Measurements from ENCODE around the gene ABL1. TPM values are rescaled to one million over a fixed set of nuclear protein-coding genes. Genes with fewer than 3 reads are reported as not detected.
A peak's percentile ranks its signal among the peaks of the same experiment; 100 is the strongest.

The ABL1 gene
- polyA plus RNA-seq, 1 of the 3 experiments (the other 2 are of a cell fraction): 24.6 TPM

DNA sequence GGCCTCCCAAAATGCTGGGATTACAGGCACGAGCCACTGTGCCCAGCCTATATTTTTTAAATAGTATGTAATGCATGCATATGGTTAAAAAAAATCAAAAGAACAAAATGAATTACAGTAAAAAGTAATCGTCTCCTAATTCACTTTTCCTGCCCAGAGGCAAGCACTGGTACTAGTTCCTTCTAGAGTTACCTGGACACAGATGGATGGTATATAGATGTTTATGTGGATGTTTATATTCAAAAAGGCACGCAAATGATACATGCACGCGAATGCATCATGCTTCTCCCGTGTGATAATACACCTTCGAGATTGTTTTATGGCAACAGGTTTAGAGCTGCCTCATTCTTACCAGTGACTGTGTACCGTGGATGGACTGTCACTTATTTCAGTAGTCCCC, 21.4 kb downstream of the ABL1 start:
- Histone ChIP-seq H3K9me3 (no peaks in the 10 kb centered on the region), H3K9me2 (no peaks in the 10 kb centered on the region), H4K20me1 (ENCODE audit: insufficient read depth) (peaks cover 37% of the 10 kb centered on the region), H3K36me3 (replicated peaks in 1 of 2; ENCODE audit: control insufficient read depth in 1 of 2, insufficient read depth in 2 of 2, low read length in 1 of 2) (peaks cover 40 to 47% of the 10 kb centered on the region in 2 experiments), H3K4me2 (no peak overlapping the region), H3K4me3 (ENCODE audit: low read depth in 2 of 2, low read length in 1 of 2) (no peak overlapping the region), H3F3A (replicated peaks; ENCODE audit: insufficient read depth) (peaks cover 43% of the 10 kb centered on the region), H3K27ac (ENCODE audit: low read depth in 2 of 2, low read length in 1 of 2) (peak overlapping the region in 1 of 2 experiments; percentile 89; a peak in 1 of 4 replicates), H2AFZ (ENCODE audit: low read depth) (no peak overlapping the region), H3K79me2 (ENCODE audit: insufficient read depth) (peaks cover 98% of the 10 kb centered on the region), H3K9ac (no peak overlapping the region), H3K27me3 (ENCODE audit: insufficient read depth) (no peaks in the 10 kb centered on the region), H3K4me1 (ENCODE audit: control insufficient read depth in 1 of 2, insufficient read depth in 2 of 2, low read depth in 1 of 2, low read length in 1 of 2) (peaks cover 10 to 26% of the 10 kb centered on the region in 2 experiments; a peak in 3 of 4 replicates)
- CTCF ChIA-PET: interaction anchor here (7.5 kb wide), 1 partner anchor 8 kb away, joined by 86 read pairs; no protein-coding TSS in a partner anchor
- TF ChIP-seq EP300 (IDR thresholded peaks at IDR 0.05; ENCODE audit: borderline replicate concordance in 1 of 2, low read depth in 1 of 2, low read length in 1 of 2): no peak
- no peak for TF ChIP-seq TCF12 (IDR thresholded peaks at IDR 0.05)
- TF ChIP-seq ELF1 (IDR thresholded peaks at IDR 0.05): no peak
- TF ChIP-seq RCOR1 (IDR thresholded peaks at IDR 0.05; ENCODE audit: low read length): no peak
- TF ChIP-seq JUND (IDR thresholded peaks at IDR 0.05): no peak
- DNase-seq: no peak
- WGBS (ENCODE audit: low lambda C conversion rate): 87% methylated on average over 8 of the region's 8 CpGs
- POLR2A ChIA-PET: no interaction called here

DNA sequence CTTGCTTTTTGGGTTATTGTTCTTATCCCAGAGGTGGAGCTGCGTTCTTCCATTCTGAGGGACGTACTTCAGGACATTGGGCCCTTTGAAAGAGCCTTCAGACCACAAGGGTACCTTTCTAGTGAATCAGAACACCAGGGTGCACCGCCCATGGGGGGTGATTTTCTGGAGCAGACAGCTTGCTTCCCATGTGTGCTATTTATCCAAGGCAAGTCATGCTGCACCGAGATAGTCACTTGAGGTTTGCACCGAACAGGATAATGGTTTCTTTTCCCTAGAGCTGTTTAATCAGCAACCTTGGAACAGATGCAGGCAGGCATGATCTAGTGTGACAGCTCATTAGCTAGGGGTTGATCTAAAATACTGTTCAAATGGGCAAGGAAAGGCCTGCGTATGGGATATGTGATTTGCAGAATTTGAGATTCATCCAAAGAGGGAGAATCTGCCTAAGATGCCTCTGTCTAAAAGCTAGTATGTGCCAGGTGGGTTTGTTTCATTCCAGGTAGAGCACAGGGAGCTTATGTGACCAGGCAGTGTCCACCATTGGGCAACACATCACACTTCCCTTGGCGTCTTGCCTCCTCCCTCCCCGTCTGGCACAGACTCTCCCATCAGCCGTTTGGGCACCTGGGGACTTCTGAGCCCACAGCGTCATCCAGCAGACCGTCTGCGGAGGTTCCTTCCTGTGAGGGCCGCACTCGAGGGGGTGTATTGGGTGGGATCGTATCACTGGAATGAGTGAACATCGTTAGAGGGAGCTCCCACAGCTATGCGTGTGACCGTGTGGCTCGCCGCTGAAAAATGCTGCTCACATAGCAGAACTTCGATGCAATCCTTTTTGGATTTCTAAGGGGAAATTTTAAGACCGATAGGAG, 23.0 kb downstream of the ABL1 start:
- H3K9me3 ChIP-seq: no peaks in the 10 kb centered on the region
- peak overlapping the region in 1 of 2 experiments; percentile 89; a peak in 3 of 4 replicates for H3K27ac ChIP-seq (ENCODE audit: low read depth in 2 of 2, low read length in 1 of 2)
- peaks cover 47 to 53% of the 10 kb centered on the region in 2 experiments for H3K36me3 ChIP-seq (replicated peaks in 1 of 2; ENCODE audit: control insufficient read depth in 1 of 2, insufficient read depth in 2 of 2, low read length in 1 of 2)
- CTCF ChIA-PET: interaction anchor here (0.9 to 1.8 kb wide), 7 partner anchors 8 to 188 kb away, joined by 3 to 8 read pairs (median 5); no protein-coding TSS in a partner anchor
- H3K4me3 ChIP-seq (ENCODE audit: low read depth in 2 of 2, low read length in 1 of 2): no peak overlapping the region
- peak overlapping the region; percentile 51 for H3K9ac ChIP-seq
- POLR2A ChIA-PET: no interaction called here
- H3F3A ChIP-seq (replicated peaks; ENCODE audit: insufficient read depth): peaks cover 45% of the 10 kb centered on the region
- WGBS (ENCODE audit: low lambda C conversion rate): 42% methylated on average over 14 of the region's 22 CpGs
- peak overlapping the region; percentile 49 for H3K4me2 ChIP-seq
- H4K20me1 ChIP-seq (ENCODE audit: insufficient read depth): peaks cover 45% of the 10 kb centered on the region
- H3K9me2 ChIP-seq: no peaks in the 10 kb centered on the region
- H3K27me3 ChIP-seq (ENCODE audit: insufficient read depth): no peaks in the 10 kb centered on the region
- H3K79me2 ChIP-seq (ENCODE audit: insufficient read depth): peaks cover 98% of the 10 kb centered on the region
- peaks cover 13 to 26% of the 10 kb centered on the region in 2 experiments; a peak in 3 of 4 replicates for H3K4me1 ChIP-seq (ENCODE audit: control insufficient read depth in 1 of 2, insufficient read depth in 2 of 2, low read depth in 1 of 2, low read length in 1 of 2)
- no peak for DNase-seq
- no peak overlapping the region for H2AFZ ChIP-seq (ENCODE audit: low read depth)
- TF ChIP-seq RFX5 (IDR thresholded peaks at IDR 0.05; ENCODE audit: low read length): no peak
- TF ChIP-seq FOXM1 (IDR thresholded peaks at IDR 0.05; ENCODE audit: low read depth): no peak
- peak; percentile 60; the same call in 1 of the 2 replicates for TF ChIP-seq TEAD4 (IDR thresholded peaks at IDR 0.05; ENCODE audit: borderline replicate concordance, insufficient read depth)
- TF ChIP-seq EP300 (IDR thresholded peaks at IDR 0.05; ENCODE audit: borderline replicate concordance in 1 of 2, low read depth in 1 of 2, low read length in 1 of 2): peak in 1 of 2 experiments; percentile 62; a peak in 2 of 4 replicates
- TF ChIP-seq TCF12 (IDR thresholded peaks at IDR 0.05): peak; percentile 67; the same call in 1 of the 2 replicates
- TF ChIP-seq TAF1 (IDR thresholded peaks at IDR 0.05; ENCODE audit: borderline replicate concordance, low read depth, low read length): no peak
- TF ChIP-seq, protein P1, sequence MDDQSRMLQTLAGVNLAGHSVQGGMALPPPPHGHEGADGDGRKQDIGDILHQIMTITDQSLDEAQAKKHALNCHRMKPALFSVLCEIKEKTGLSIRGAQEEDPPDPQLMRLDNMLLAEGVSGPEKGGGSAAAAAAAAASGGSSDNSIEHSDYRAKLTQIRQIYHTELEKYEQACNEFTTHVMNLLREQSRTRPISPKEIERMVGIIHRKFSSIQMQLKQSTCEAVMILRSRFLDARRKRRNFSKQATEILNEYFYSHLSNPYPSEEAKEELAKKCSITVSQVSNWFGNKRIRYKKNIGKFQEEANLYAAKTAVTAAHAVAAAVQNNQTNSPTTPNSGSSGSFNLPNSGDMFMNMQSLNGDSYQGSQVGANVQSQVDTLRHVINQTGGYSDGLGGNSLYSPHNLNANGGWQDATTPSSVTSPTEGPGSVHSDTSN (IDR thresholded peaks at IDR 0.05): peak; percentile 23; the same call in 1 of the 2 replicates
- no peak for TF ChIP-seq GATA2 (CRISPR knock-in tag; IDR thresholded peaks at IDR 0.05)
- TF ChIP-seq NFIC (IDR thresholded peaks at IDR 0.05; ENCODE audit: borderline replicate concordance): peak; percentile 69
- TF ChIP-seq YY1 (IDR thresholded peaks at IDR 0.05; ENCODE audit: low read depth): no peak
- TF ChIP-seq, protein P2, sequence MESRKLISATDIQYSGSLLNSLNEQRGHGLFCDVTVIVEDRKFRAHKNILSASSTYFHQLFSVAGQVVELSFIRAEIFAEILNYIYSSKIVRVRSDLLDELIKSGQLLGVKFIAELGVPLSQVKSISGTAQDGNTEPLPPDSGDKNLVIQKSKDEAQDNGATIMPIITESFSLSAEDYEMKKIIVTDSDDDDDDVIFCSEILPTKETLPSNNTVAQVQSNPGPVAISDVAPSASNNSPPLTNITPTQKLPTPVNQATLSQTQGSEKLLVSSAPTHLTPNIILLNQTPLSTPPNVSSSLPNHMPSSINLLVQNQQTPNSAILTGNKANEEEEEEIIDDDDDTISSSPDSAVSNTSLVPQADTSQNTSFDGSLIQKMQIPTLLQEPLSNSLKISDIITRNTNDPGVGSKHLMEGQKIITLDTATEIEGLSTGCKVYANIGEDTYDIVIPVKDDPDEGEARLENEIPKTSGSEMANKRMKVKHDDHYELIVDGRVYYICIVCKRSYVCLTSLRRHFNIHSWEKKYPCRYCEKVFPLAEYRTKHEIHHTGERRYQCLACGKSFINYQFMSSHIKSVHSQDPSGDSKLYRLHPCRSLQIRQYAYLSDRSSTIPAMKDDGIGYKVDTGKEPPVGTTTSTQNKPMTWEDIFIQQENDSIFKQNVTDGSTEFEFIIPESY (IDR thresholded peaks at IDR 0.05; ENCODE audit: borderline replicate concordance, low read depth): no peak
- TF ChIP-seq NRF1 (IDR thresholded peaks at IDR 0.05; ENCODE audit: low read depth, low read length): no peak
- TF ChIP-seq, protein P3, sequence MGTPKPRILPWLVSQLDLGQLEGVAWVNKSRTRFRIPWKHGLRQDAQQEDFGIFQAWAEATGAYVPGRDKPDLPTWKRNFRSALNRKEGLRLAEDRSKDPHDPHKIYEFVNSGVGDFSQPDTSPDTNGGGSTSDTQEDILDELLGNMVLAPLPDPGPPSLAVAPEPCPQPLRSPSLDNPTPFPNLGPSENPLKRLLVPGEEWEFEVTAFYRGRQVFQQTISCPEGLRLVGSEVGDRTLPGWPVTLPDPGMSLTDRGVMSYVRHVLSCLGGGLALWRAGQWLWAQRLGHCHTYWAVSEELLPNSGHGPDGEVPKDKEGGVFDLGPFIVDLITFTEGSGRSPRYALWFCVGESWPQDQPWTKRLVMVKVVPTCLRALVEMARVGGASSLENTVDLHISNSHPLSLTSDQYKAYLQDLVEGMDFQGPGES (IDR thresholded peaks at IDR 0.05; ENCODE audit: low read depth, low read length): no peak
- TF ChIP-seq POLR2AphosphoS5 (IDR thresholded peaks at IDR 0.05; ENCODE audit: low read depth, low read length): no peak
- no peak for TF ChIP-seq RXRA (IDR thresholded peaks at IDR 0.05; ENCODE audit: borderline replicate concordance, low read depth)
- TF ChIP-seq, protein P4, sequence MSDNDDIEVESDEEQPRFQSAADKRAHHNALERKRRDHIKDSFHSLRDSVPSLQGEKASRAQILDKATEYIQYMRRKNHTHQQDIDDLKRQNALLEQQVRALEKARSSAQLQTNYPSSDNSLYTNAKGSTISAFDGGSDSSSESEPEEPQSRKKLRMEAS (IDR thresholded peaks at IDR 0.05; ENCODE audit: low read depth): no peak
- TF ChIP-seq RAD21 (IDR thresholded peaks at IDR 0.05; ENCODE audit: low read length): no peak
- no peak for TF ChIP-seq RCOR1 (IDR thresholded peaks at IDR 0.05; ENCODE audit: low read length)
- no peak for TF ChIP-seq FOXJ3 (CRISPR knock-in tag; IDR thresholded peaks at IDR 0.05)
- no peak for TF ChIP-seq ELF1 (IDR thresholded peaks at IDR 0.05)
- TF ChIP-seq, protein P5, sequence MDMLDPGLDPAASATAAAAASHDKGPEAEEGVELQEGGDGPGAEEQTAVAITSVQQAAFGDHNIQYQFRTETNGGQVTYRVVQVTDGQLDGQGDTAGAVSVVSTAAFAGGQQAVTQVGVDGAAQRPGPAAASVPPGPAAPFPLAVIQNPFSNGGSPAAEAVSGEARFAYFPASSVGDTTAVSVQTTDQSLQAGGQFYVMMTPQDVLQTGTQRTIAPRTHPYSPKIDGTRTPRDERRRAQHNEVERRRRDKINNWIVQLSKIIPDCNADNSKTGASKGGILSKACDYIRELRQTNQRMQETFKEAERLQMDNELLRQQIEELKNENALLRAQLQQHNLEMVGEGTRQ (IDR thresholded peaks at IDR 0.05; ENCODE audit: borderline replicate concordance, low read depth, low read length): no peak

Data from SK-N-SH (cell line).